GM21737 (cell line): ENCODE results near the gene ARHGEF16.

Source experiments
- ATAC-seq: cut with Tn5 transposase; IDR thresholded peaks from one replicate; pipeline ENCODE4 v1.9.1; 2021; ENCODE audit warnings: mild to moderate bottlenecking, moderate library complexity; ENCODE audit not compliant: unreplicated experiment

Gene ARHGEF16

GRCh38 chr1:3479511-3480368 lies 25.3 kb downstream of the ARHGEF16 start:
- ATAC-seq, result no peak

GRCh38 chr1:3480369-3480719 lies 25.9 kb downstream of the ARHGEF16 start:
- ATAC-seq, result no peak

GRCh38 chr1:3481046-3481445 lies 26.6 kb downstream of the ARHGEF16 start:
- no peak for ATAC-seq

- ATAC-seq, result no peak
These were observed 27.4 kb downstream of the ARHGEF16 start for GRCh38 chr1:3481836-3482375.

- ATAC-seq, result no peak
These were observed 27.9 kb downstream of the ARHGEF16 start for GRCh38 chr1:3482378-3482849.

GRCh38 chr1:3483380-3483779 lies 28.9 kb downstream of the ARHGEF16 start:
- ATAC-seq, result no peak

- no peak for ATAC-seq
These were observed 29.5 kb downstream of the ARHGEF16 start for GRCh38 chr1:3483801-3484444.

- no peak for ATAC-seq
These were observed 30.6 kb downstream of the ARHGEF16 start for GRCh38 chr1:3485016-3485415.

GRCh38 chr1:3488432-3488831 lies 34.0 kb downstream of the ARHGEF16 start:
- no peak for ATAC-seq

- no peak for ATAC-seq
These were observed 35.7 kb downstream of the ARHGEF16 start for GRCh38 chr1:3490046-3490745.

GRCh38 chr1:3491291-3492246 lies 37.1 kb downstream of the ARHGEF16 start:
- ATAC-seq, result peak; percentile 66

- no peak for ATAC-seq
These were observed 38.2 kb downstream of the ARHGEF16 start for GRCh38 chr1:3492545-3493246.

GRCh38 chr1:3494321-3495308 lies 40.1 kb downstream of the ARHGEF16 start:
- no peak for ATAC-seq

GRCh38 chr1:3495776-3496745 lies 41.6 kb downstream of the ARHGEF16 start:
- ATAC-seq, result no peak

GRCh38 chr1:3496916-3497315 lies 42.5 kb downstream of the ARHGEF16 start:
- no peak for ATAC-seq

- ATAC-seq, result no peak
These were observed 43.1 kb downstream of the ARHGEF16 start for GRCh38 chr1:3497521-3497920.

GRCh38 chr1:3498246-3498930 lies 43.9 kb downstream of the ARHGEF16 start:
- no peak for ATAC-seq
